ENCODE data around the gene KIAA0753. TPM values are rescaled to one million over a fixed set of nuclear protein-coding genes. Genes with fewer than 3 reads are reported as not detected.

The KIAA0753 gene
- total and polyA plus RNA-seq, 2 of the 13 experiments (the other 11 are each of a cell fraction or from before 2014, with no cell fraction given) = 5.2 to 9.1 TPM

- Histone ChIP-seq H2AFZ (ENCODE audit: low read length) (no peak overlapping the region), H3K4me3 (replicated peaks in 1 of 3; ENCODE audit: insufficient read depth in 1 of 3, low read depth in 2 of 3, low read length in 3 of 3) (no peak overlapping the region), H3K9ac (ENCODE audit: insufficient read depth, low read depth, low read length) (no peak overlapping the region), H3K36me3 (replicated peaks in 1 of 2; ENCODE audit: control insufficient read depth in 1 of 2, insufficient read depth in 2 of 2, low read length in 2 of 2) (peaks cover 18 to 62% of the 10 kb centered on the region in 2 experiments; a peak in 4 of 5 replicates), H3K79me2 (ENCODE audit: insufficient read depth, low read length) (no peaks in the 10 kb centered on the region), H4K20me1 (ENCODE audit: insufficient read depth, low read length) (no peaks in the 10 kb centered on the region), H3K4me2 (ENCODE audit: low read depth, low read length) (no peak overlapping the region), H3K27me3 (ENCODE audit: control insufficient read depth in 1 of 2, insufficient read depth in 2 of 2, low read length in 2 of 2) (no peaks in the 10 kb centered on the region), H3K4me1 (ENCODE audit: insufficient read depth, low read length) (no peaks in the 10 kb centered on the region), H3K9me3 (ENCODE audit: low read length) (no peaks in the 10 kb centered on the region), H3K27ac (ENCODE audit: extremely low read length, insufficient read depth, low read length) (no peak overlapping the region)
- 96% methylated on average over 5 of the region's 5 CpGs for WGBS (ENCODE audit: low lambda C conversion rate)
- no peak for FAIRE-seq
- in situ Hi-C loops (cut with HindIII; ENCODE audit: extremely low pct_ligation_motif_present, low pct_unique_long_range_greater_than_20kb) (no loop called here), intact Hi-C loops (cut with micrococcal nuclease; ENCODE audit: unreplicated experiment) (no loop called here)
- DNase-seq (ENCODE audit: low spot score) = no peak
- CTCF ChIA-PET (ENCODE audit: low intra/inter-chr PET ratio, low total read pairs) = no interaction called here
- BruUV-seq (replicated peaks) = no TSS peak
- POLR2A ChIA-PET = no interaction called here
- no peak for ATAC-seq
- TF ChIP-seq ZSCAN29 (CRISPR knock-in tag; conservative IDR thresholded peaks at IDR 0.05) (no peak), ZNF530 (CRISPR knock-in tag; IDR thresholded peaks at IDR 0.05; ENCODE audit: low read depth) (no peak), SETDB1 (CRISPR knock-in tag; IDR thresholded peaks at IDR 0.05; ENCODE audit: borderline replicate concordance) (no peak), RBM22 (optimal IDR thresholded peaks at IDR 0.05; ENCODE audit: low read length) (no peak), ZBTB42 (CRISPR knock-in tag; IDR thresholded peaks at IDR 0.05) (no peak), HNRNPL (IDR thresholded peaks at IDR 0.05; ENCODE audit: low read depth, low read length) (no peak), SNRNP70 (IDR thresholded peaks at IDR 0.05; ENCODE audit: low read depth, low read length) (no peak), ETV6 (CRISPR knock-in tag; conservative IDR thresholded peaks at IDR 0.05) (no peak), BRCA1 (CRISPR knock-in tag; IDR thresholded peaks at IDR 0.05) (no peak), ZNF547 (CRISPR knock-in tag; IDR thresholded peaks at IDR 0.05) (no peak), CTCF (CRISPR knock-in tag; IDR thresholded peaks at IDR 0.05) (no peak), TBL1XR1 (IDR thresholded peaks at IDR 0.05; ENCODE audit: borderline replicate concordance, low read length, partially characterized antibody) (no peak), ZNF329 (CRISPR knock-in tag; IDR thresholded peaks at IDR 0.05; ENCODE audit: low read depth) (no peak), FOXA3 (CRISPR knock-in tag; IDR thresholded peaks at IDR 0.05) (no peak), ZSCAN20 (CRISPR knock-in tag; IDR thresholded peaks at IDR 0.05; ENCODE audit: borderline replicate concordance) (no peak)
These were observed 30.5 kb downstream of the KIAA0753 start for GRCh38 chr17:6610011-6610410.
